ENCODE data around the gene IFT43.

The IFT43 gene

GRCh38 chr14:76083796-76084765 lies 98.5 kb downstream of the IFT43 start:
- DNase-seq = no peak

- no peak for DNase-seq
These were observed 99.8 kb downstream of the IFT43 start for GRCh38 chr14:76085358-76085757.

- DNase-seq = no peak
These were observed 101.1 kb downstream of the IFT43 start for GRCh38 chr14:76086636-76087035.

GRCh38 chr14:76088326-76088725 lies 102.8 kb downstream of the IFT43 start:
- DNase-seq = no peak

- DNase-seq = no peak
These were observed 103.4 kb downstream of the IFT43 start for GRCh38 chr14:76088771-76089571.

GRCh38 chr14:76089575-76089974 lies 104.0 kb downstream of the IFT43 start:
- no peak for DNase-seq

GRCh38 chr14:76090616-76091391 lies 105.2 kb downstream of the IFT43 start:
- no peak for DNase-seq

GRCh38 chr14:76093077-76093476 lies 107.5 kb downstream of the IFT43 start:
- DNase-seq = no peak

- DNase-seq = no peak
These were observed 110.7 kb downstream of the IFT43 start for GRCh38 chr14:76096257-76096656.

GRCh38 chr14:76097547-76097946 lies 112.0 kb downstream of the IFT43 start:
- DNase-seq = no peak

- no peak for DNase-seq
These were observed 112.5 kb downstream of the IFT43 start for GRCh38 chr14:76098047-76098446.

GRCh38 chr14:76098916-76099675 lies 113.5 kb downstream of the IFT43 start:
- no peak for DNase-seq

GRCh38 chr14:76100236-76100635 lies 114.7 kb downstream of the IFT43 start:
- no peak for DNase-seq

- no peak for DNase-seq
These were observed 116.1 kb downstream of the IFT43 start for GRCh38 chr14:76101391-76102379.

- no peak for DNase-seq
These were observed 119.3 kb downstream of the IFT43 start for GRCh38 chr14:76104802-76105355.

GRCh38 chr14:76106188-76106587 lies 120.6 kb downstream of the IFT43 start:
- no peak for DNase-seq

GRCh38 chr14:76109087-76109880 lies 123.7 kb downstream of the IFT43 start:
- DNase-seq = no peak

GRCh38 chr14:76112889-76113624 lies 127.5 kb downstream of the IFT43 start:
- DNase-seq = no peak

GRCh38 chr14:76113691-76114090 lies 128.1 kb downstream of the IFT43 start:
- no peak for DNase-seq

Data from activated gamma-delta T cell (primary cell).